A549 (cell line): ENCODE measurements around the gene CRISPLD2. TPM values are rescaled to one million over a fixed set of nuclear protein-coding genes. Genes with fewer than 3 reads are reported as not detected.
A peak's percentile ranks its signal among the peaks of the same experiment; 100 is the strongest.

Experiments used
- ATAC-seq, 2 experiments: fragments of 200-7000 bp in 1 of 2; fragments of >200 bp in 1 of 2; cut with Nextera tagmentation in 1 of 2; cut with Tn5 transposase in 1 of 2; 3 replicates each; pipeline versions ENCODE4 v1.8.0 to v1.9.1; 2018 to 2020; ENCODE audit warnings: mild to moderate bottlenecking in 1 of 2, moderate library complexity in 1 of 2
- CTCF ChIA-PET: fragments of 300-600 bp; sonication (Branson Sonifier 250); formaldehyde crosslinking; extraction: SDS; loops from one replicate; lab custom pipeline; 2021; ENCODE audit warnings: antibody characterized with exemption, inconsistent platforms; lab: Yijun Ruan, JAX
- POLR2A ChIA-PET: fragments of 350-600 bp; formaldehyde crosslinking; extraction: SDS; loops from one replicate; lab custom pipeline; 2021; ENCODE audit warnings: antibody characterized with exemption, inconsistent platforms; lab: Yijun Ruan, JAX
- DNase-seq, 2 experiments: peaks; one replicate each; pipeline versions ENCODE4 v3.0.0 to v3.0.0-alpha.2; 2011 to 2016; ENCODE audit warnings: low read depth in 1 of 2, low spot score in 1 of 2
- FAIRE-seq: peaks from 2 replicates; lab custom pipeline; 2011; peaks lifted over from hg19 to GRCh38; lab: Jason Lieb, UNC
- H3K27ac ChIP-seq, 2 experiments: fragments of >200 bp; sonication (Bioruptor Twin); formaldehyde crosslinking; 3 replicates each; pipeline ENCODE4 v1.5.1; 2016 to 2017
- H3K4me1 ChIP-seq: fragments of >200 bp; sonication (Bioruptor Twin); formaldehyde crosslinking; 3 replicates; pipeline ENCODE4 v1.6.1; 2016
- H3K4me2 ChIP-seq: fragments of >200 bp; sonication (Bioruptor Twin); formaldehyde crosslinking; 3 replicates; pipeline ENCODE4 v1.6.1; 2016
- H3K4me3 ChIP-seq: fragments of >200 bp; sonication (Bioruptor Twin); formaldehyde crosslinking; 3 replicates; pipeline ENCODE4 v1.5.1; 2016
- H3K9me3 ChIP-seq: fragments of >200 bp; sonication (Bioruptor Twin); formaldehyde crosslinking; 3 replicates; pipeline ENCODE4 v1.6.1; 2016
- BHLHE40 ChIP-seq: IDR thresholded peaks from 2 replicates; pipeline ENCODE4 v1.6.1; 2012; ENCODE audit warnings: low read depth, low read length, inconsistent platforms
- ESRRA ChIP-seq: fragments of 150-350 bp; IDR thresholded peaks from 2 replicates; pipeline ENCODE4 v1.6.1; 2014; ENCODE audit warnings: mild to moderate bottlenecking, low read length, borderline replicate concordance
- HDAC2 ChIP-seq: fragments of 200-600 bp; sonication (generic); IDR thresholded peaks from 2 replicates; pipeline ENCODE4 v1.6.1; 2016
- HEYL ChIP-seq: fragments of 250-450 bp; sonication (Bioruptor Pico); IDR thresholded peaks from 2 replicates; pipeline ENCODE4 v1.8.0; 2021; ENCODE audit warnings: mild to moderate bottlenecking, moderate library complexity
- HOXB13 ChIP-seq: fragments of 250-450 bp; sonication (Bioruptor Pico); IDR thresholded peaks from 2 replicates; pipeline ENCODE4 v1.5.0; 2020; ENCODE audit warnings: low read depth, mild to moderate bottlenecking, moderate library complexity
- JUN ChIP-seq, 2 experiments: fragments of >200 bp; sonication (Bioruptor Twin); formaldehyde crosslinking; IDR thresholded peaks; 2 replicates in 1 of 2; 3 replicates in 1 of 2; pipeline ENCODE4 v1.6.1; 2016 to 2017
- NFE2L2 ChIP-seq: fragments of 150-350 bp; conservative IDR thresholded peaks from 2 replicates; pipeline ENCODE4 v1.6.1; 2014; ENCODE audit warnings: low read length
- POLR2A ChIP-seq: IDR thresholded peaks from 2 replicates; pipeline ENCODE4 v1.6.1; 2012; ENCODE audit warnings: mild to moderate bottlenecking, low read length
- RARB ChIP-seq: fragments of 250-450 bp; sonication (Bioruptor Pico); IDR thresholded peaks from 2 replicates; pipeline ENCODE4 v1.8.0; 2021; ENCODE audit warnings: mild to moderate bottlenecking, moderate library complexity
- RCOR1 ChIP-seq: fragments of 150-350 bp; IDR thresholded peaks from 2 replicates; pipeline ENCODE4 v1.6.1; 2014; ENCODE audit warnings: antibody characterized with exemption, low read length, low read depth
- RNF2 ChIP-seq: fragments of 200-600 bp; sonication (generic); IDR thresholded peaks from 2 replicates; pipeline ENCODE4 v1.6.1; 2016; ENCODE audit warnings: low read depth, mild to moderate bottlenecking, antibody characterized with exemption, moderate library complexity, borderline replicate concordance
- SREBF2 ChIP-seq: fragments of 450-650 bp; IDR thresholded peaks from 2 replicates; pipeline ENCODE4 v1.6.1; 2014; ENCODE audit warnings: mild to moderate bottlenecking, moderate library complexity
- TFCP2L1 ChIP-seq: fragments of 250-450 bp; sonication (Bioruptor Pico); IDR thresholded peaks from 2 replicates; pipeline ENCODE4 v1.5.0; 2021; ENCODE audit warnings: mild to moderate bottlenecking
- TP53 ChIP-seq: fragments of 250-450 bp; sonication (Bioruptor Pico); IDR thresholded peaks from 2 replicates; pipeline ENCODE4 v1.5.0; 2021; ENCODE audit warnings: mild to moderate bottlenecking, moderate library complexity
- ZSCAN20 ChIP-seq: fragments of 250-450 bp; sonication (Bioruptor Pico); IDR thresholded peaks from 2 replicates; pipeline ENCODE4 v1.8.0; 2022; ENCODE audit warnings: mild to moderate bottlenecking, moderate library complexity
- WGBS: methylation state at CpG from one replicate; pipeline ENCODE4 v1.1.6; 2017; ENCODE audit errors: missing lambda C conversion rate; 5-methylcytosine and 5-hydroxymethylcytosine counted together
- polyA plus RNA-seq, 4 experiments: library from polyadenylated mRNA; depleted of rRNA in 3 of 4; stranded (reverse); fragments of >200 nt; fragmentation: RNase III in 1 of 4; extraction: RNeasy Plus Mini Kit Qiagen cat#74134 plus additional on column Dnase treatment in 1 of 4; gene quantifications; 2 replicates in 3 of 4; 3 replicates in 1 of 4; pipeline ENCODE4 v1.2.3, GENCODE V29; 2011 to 2017
- TF ChIP-seq, protein P1 (sequence below): fragments of >200 bp; sonication (Bioruptor Twin); formaldehyde crosslinking; IDR thresholded peaks from 3 replicates; pipeline ENCODE4 v1.6.1; 2016
- TF ChIP-seq, protein P2 (sequence below): fragments of >200 bp; sonication (Bioruptor Twin); formaldehyde crosslinking; IDR thresholded peaks from 2 replicates; pipeline ENCODE4 v1.6.1; 2016
- TF ChIP-seq, protein P3 (sequence below): fragments of 250-450 bp; sonication (Bioruptor Pico); IDR thresholded peaks from 2 replicates; pipeline ENCODE4 v1.5.0; 2020; ENCODE audit warnings: low read depth, mild to moderate bottlenecking, moderate library complexity
- TF ChIP-seq, protein P4 (sequence below): fragments of 150-350 bp; IDR thresholded peaks from 2 replicates; pipeline ENCODE4 v1.6.1; 2014; ENCODE audit warnings: low read depth, mild to moderate bottlenecking, low read length

Gene CRISPLD2
- polyA plus RNA-seq, 2 of the 4 experiments (the other 2 are of a cell fraction), result 0.85 to 1.6 TPM

DNA sequence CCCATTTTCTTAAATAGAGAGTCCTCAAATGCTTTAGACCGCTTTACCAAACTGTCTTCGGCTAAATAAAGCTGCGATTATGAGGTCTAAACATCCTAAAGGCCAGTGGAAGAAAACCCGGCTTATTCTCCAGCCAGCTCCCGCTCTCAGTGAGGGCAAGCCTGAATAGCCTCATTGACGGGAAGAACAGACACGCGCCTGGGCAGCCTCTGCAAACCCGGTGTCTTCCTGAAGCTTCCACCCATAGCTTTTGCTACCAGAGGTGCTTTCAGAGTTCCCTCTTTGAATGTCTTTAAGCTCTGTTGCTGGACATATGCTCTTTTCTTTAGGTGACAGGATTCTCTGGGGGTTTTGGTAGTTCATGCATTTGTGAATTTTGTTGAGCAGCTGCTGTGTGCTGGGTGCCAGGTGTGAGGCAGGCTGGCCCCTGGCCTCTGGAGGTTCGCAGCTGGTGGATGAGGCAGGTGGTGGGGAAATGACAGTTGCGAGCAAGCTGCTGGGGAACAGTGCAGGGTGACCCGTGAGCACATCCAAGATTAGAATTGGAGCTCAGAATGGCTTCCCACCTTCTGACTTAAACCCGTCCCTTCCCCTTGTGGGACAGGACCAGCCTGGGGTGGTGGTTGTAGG is 44.7 kb downstream of the CRISPLD2 start:
- Histone ChIP-seq H3K9me3 (peaks cover 20% of the 10 kb centered on the region), H3K4me2 (no peak overlapping the region), H3K4me1 (no peaks in the 10 kb centered on the region), H3K27ac (no peak overlapping the region), H3K4me3 (no peak overlapping the region)
- ChIA-PET CTCF (interaction anchor here (0.7 to 2.1 kb wide), 5 partner anchors 10 to 110 kb away, joined by 3 to 7 read pairs (median 3); no protein-coding TSS in a partner anchor), POLR2A (interaction anchor here (1.1 kb wide), 1 partner anchor 45 kb away, joined by 3 read pairs; the partner anchor contains the start of gene CRISPLD2)
- WGBS, result 81% methylated on average over 13 of the region's 13 CpGs
- FAIRE-seq (no peak), DNase-seq (no peak), ATAC-seq (peak in 1 of 2 experiments; percentile 19; a peak in 2 of 6 replicates)
- TF ChIP-seq HEYL (CRISPR knock-in tag) (no peak), BHLHE40 (no peak)

DNA sequence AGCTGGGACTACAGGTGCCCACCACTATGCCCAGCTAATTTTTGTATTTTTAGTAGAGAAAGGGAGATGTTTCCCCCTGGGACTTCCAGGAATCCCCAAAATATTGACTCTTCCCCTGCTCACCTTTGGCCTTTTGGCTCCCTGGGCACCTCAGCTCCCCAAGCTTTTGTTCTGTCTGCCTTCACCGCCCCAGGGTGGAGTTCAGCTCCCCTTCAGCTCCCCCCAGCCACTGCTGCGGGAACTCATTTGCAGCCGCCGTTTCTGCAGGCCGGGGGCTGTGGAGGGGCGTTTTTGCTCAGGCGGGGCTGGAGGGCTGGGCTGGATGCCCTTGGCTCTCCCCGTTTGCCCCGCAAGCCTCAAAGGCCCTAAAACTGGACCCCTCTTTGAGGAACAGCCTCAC is 47.9 kb downstream of the CRISPLD2 start:
- Histone ChIP-seq H3K4me1 (no peaks in the 10 kb centered on the region), H3K9me3 (no peaks in the 10 kb centered on the region), H3K27ac (no peak overlapping the region), H3K4me2 (no peak overlapping the region)
- FAIRE-seq (no peak), ATAC-seq (no peak)
- 89% methylated on average over 9 of the region's 9 CpGs for WGBS
- POLR2A ChIA-PET, result no interaction called here
- no peak for TF ChIP-seq HEYL (CRISPR knock-in tag)
- no peak for TF ChIP-seq SREBF2
- TF ChIP-seq HOXB13 (CRISPR knock-in tag), result no peak
- no peak for TF ChIP-seq HDAC2
- TF ChIP-seq, protein P1, sequence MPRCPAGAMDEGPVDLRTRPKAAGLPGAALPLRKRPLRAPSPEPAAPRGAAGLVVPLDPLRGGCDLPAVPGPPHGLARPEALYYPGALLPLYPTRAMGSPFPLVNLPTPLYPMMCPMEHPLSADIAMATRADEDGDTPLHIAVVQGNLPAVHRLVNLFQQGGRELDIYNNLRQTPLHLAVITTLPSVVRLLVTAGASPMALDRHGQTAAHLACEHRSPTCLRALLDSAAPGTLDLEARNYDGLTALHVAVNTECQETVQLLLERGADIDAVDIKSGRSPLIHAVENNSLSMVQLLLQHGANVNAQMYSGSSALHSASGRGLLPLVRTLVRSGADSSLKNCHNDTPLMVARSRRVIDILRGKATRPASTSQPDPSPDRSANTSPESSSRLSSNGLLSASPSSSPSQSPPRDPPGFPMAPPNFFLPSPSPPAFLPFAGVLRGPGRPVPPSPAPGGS, result no peak
- TF ChIP-seq, all 56 proteins: peak for 0
- CTCF ChIA-PET, result interaction anchor here (3.3 kb wide), 1 partner anchor 29 kb away, joined by 8 read pairs; no protein-coding TSS in a partner anchor
- DNase-seq, result no peak
- no peak overlapping the region for H3K4me3 ChIP-seq

DNA sequence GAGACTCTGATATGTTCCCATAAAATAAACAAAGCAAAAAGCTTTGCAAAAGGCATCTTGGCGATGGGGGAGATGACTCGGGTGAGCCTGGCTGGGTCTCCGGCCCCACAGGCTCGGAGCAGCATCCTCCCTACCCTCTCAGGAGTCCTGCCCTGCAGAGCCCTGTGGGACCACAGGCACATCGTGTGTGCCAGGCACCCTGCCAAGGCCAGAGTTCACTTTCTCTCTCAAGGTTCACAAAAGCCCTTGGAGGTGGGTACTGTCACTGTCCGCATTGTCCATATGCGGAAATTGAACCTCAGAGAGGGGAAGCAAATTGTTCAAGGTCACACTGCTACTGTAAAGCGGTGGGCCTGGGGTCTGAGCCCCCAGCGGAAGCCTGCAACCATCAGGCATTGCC is 48.5 kb downstream of the CRISPLD2 start:
- no peak for ATAC-seq

DNA sequence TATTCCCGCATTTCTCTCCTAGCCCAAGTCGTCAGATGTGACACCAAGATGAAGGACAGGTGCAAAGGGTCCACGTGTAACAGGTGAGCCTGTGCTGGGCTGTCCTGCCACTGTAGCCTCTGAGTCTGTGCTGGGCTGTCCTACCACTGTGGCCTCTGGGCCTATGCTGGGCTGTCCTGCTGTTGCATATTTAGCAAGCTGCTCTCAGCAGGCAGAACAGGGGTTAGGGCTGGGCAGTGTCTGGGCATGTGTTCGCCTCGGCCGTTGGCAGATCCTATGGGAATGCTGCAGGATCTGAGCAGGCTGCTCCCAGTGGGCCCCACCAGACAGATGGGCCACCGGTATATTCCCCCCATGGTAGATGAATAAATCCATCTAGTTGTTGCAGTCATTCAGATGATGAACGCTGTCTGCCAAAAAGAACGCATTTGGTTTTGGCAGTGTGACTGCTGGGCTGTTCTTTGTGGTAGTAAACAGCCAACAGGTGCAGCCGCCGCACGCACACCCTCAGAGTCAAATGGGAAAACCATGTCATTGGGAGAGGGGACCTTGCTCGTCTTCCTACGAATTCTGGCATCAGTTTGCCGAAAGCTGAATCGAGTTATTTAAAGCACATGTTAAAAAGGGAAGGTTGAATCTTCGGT is 49.2 kb downstream of the CRISPLD2 start:
- 81% methylated on average over 17 of the region's 17 CpGs for whole genome bisulfite sequencing
- ChIA-PET CTCF (interaction anchor here (3.3 kb wide), 1 partner anchor 30 kb away, joined by 8 read pairs; no protein-coding TSS in a partner anchor), POLR2A (no interaction called here)
- ATAC-seq, result no peak; a peak in 2 of 6 replicates
- TF ChIP-seq POLR2A (no peak), TFCP2L1 (CRISPR knock-in tag) (no peak), ESRRA (no peak)
- Histone ChIP-seq H3K4me2 (no peak overlapping the region), H3K4me1 (no peaks in the 10 kb centered on the region), H3K27ac (no peak overlapping the region), H3K4me3 (no peak overlapping the region), H3K9me3 (no peaks in the 10 kb centered on the region)
- FAIRE-seq, result no peak
- no peak for DNase-seq

More for the DNA sequence above, 48.5 kb downstream of the CRISPLD2 start:
- POLR2A ChIA-PET, result no interaction called here
- Histone ChIP-seq H3K9me3 (no peaks in the 10 kb centered on the region), H3K27ac (no peak overlapping the region), H3K4me1 (no peaks in the 10 kb centered on the region), H3K4me2 (no peak overlapping the region), H3K4me3 (no peak overlapping the region)
- 80% methylated on average over 9 of the region's 9 CpGs for WGBS
- FAIRE-seq, result no peak
- TF ChIP-seq, protein P2, sequence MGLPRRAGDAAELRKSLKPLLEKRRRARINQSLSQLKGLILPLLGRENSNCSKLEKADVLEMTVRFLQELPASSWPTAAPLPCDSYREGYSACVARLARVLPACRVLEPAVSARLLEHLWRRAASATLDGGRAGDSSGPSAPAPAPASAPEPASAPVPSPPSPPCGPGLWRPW, result no peak
- TF ChIP-seq TP53 (CRISPR knock-in tag) (no peak), RCOR1 (no peak), HEYL (CRISPR knock-in tag) (no peak), JUN (IDR thresholded peaks at IDR 0.05) (no peak), ESRRA (no peak), NFE2L2 (no peak), RARB (no peak), RNF2 (no peak), ZSCAN20 (CRISPR knock-in tag) (no peak)
- TF ChIP-seq, protein P3, sequence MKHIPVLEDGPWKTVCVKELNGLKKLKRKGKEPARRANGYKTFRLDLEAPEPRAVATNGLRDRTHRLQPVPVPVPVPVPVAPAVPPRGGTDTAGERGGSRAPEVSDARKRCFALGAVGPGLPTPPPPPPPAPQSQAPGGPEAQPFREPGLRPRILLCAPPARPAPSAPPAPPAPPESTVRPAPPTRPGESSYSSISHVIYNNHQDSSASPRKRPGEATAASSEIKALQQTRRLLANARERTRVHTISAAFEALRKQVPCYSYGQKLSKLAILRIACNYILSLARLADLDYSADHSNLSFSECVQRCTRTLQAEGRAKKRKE, result no peak
- TF ChIP-seq, protein P4, sequence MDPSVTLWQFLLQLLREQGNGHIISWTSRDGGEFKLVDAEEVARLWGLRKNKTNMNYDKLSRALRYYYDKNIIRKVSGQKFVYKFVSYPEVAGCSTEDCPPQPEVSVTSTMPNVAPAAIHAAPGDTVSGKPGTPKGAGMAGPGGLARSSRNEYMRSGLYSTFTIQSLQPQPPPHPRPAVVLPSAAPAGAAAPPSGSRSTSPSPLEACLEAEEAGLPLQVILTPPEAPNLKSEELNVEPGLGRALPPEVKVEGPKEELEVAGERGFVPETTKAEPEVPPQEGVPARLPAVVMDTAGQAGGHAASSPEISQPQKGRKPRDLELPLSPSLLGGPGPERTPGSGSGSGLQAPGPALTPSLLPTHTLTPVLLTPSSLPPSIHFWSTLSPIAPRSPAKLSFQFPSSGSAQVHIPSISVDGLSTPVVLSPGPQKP, result no peak
- no peak for DNase-seq
- CTCF ChIA-PET, result interaction anchor here (3.3 kb wide), 1 partner anchor 29 kb away, joined by 8 read pairs; no protein-coding TSS in a partner anchor
